ENCODE results near the gene DGKQ.

The DGKQ gene

GRCh38 chr4:1002131-1002630 lies 28.8 kb upstream of the DGKQ start:
- no peak overlapping the region for H2BK5ac ChIP-seq (ENCODE audit: low read depth, low read length, poor library complexity)
- no peak overlapping the region for H3K18ac ChIP-seq (ENCODE audit: low read length)
- no peak overlapping the region for H2BK120ac ChIP-seq (ENCODE audit: insufficient read depth, low read length, poor library complexity)
- no peak overlapping the region for H4K8ac ChIP-seq (ENCODE audit: low read depth, low read length)
- H3K4me1 ChIP-seq (ENCODE audit: control insufficient read depth in 1 of 2, insufficient read depth in 2 of 2, low read length in 2 of 2): peaks cover 2 to 3% of the 10 kb centered on the region in 2 experiments
- no peak overlapping the region for H2AFZ ChIP-seq (ENCODE audit: insufficient read depth, low read length, poor library complexity)
- WGBS (ENCODE audit: extremely low coverage, insufficient coverage, insufficient read length): no CpG with 5 or more reads among the region's 54 CpGs
- no peak overlapping the region for H3K9ac ChIP-seq (ENCODE audit: low read length)
- H3K27me3 ChIP-seq (ENCODE audit: insufficient read depth, low read length): peaks cover 64% of the 10 kb centered on the region
- no peak overlapping the region for H3K4ac ChIP-seq (ENCODE audit: low read depth, low read length)
- H3K79me2 ChIP-seq (ENCODE audit: control insufficient read depth, insufficient read depth, low read length, poor library complexity): no peaks in the 10 kb centered on the region
- no peak overlapping the region for H3K23ac ChIP-seq (ENCODE audit: low read length)
- no peak overlapping the region for H2AK5ac ChIP-seq (ENCODE audit: low read length)
- H3K14ac ChIP-seq (ENCODE audit: low read length): no peak overlapping the region
- peak overlapping the region; percentile 32 for H3K4me2 ChIP-seq (ENCODE audit: low read length)
- H3K36me3 ChIP-seq (ENCODE audit: control insufficient read depth in 1 of 2, insufficient read depth in 2 of 2, low read length in 2 of 2): no peaks in the 10 kb centered on the region
- no peak overlapping the region for H3K4me3 ChIP-seq (ENCODE audit: low read depth, low read length)
- peaks cover 20% of the 10 kb centered on the region for H3K9me3 ChIP-seq (ENCODE audit: insufficient read depth, low read depth, low read length)
- H4K12ac ChIP-seq (ENCODE audit: low read depth, low read length): no peak overlapping the region
- H2BK12ac ChIP-seq (ENCODE audit: low read length): no peak overlapping the region
- H4K91ac ChIP-seq (ENCODE audit: low read depth, low read length): no peak overlapping the region
- DNase-seq: peak in 1 of 2 donors; percentile 64
- H3K79me1 ChIP-seq (ENCODE audit: low read length): no peaks in the 10 kb centered on the region
- H3K27ac ChIP-seq (ENCODE audit: low read depth, low read length): no peak overlapping the region

GRCh38 chr4:1001561-1002130 lies 28.3 kb upstream of the DGKQ start:
- Histone ChIP-seq H3K4ac (ENCODE audit: low read depth, low read length) (no peak overlapping the region), H3K9ac (ENCODE audit: low read length) (no peak overlapping the region), H3K4me3 (ENCODE audit: low read depth, low read length) (no peak overlapping the region), H3K4me2 (ENCODE audit: low read length) (no peak overlapping the region), H3K36me3 (ENCODE audit: control insufficient read depth in 1 of 2, insufficient read depth in 2 of 2, low read length in 2 of 2) (no peaks in the 10 kb centered on the region), H2AFZ (ENCODE audit: insufficient read depth, low read length, poor library complexity) (no peak overlapping the region), H3K27me3 (ENCODE audit: insufficient read depth, low read length) (peaks cover 64% of the 10 kb centered on the region), H3K9me3 (ENCODE audit: insufficient read depth, low read depth, low read length) (peaks cover 20% of the 10 kb centered on the region), H3K27ac (ENCODE audit: low read depth, low read length) (no peak overlapping the region), H2AK5ac (ENCODE audit: low read length) (no peak overlapping the region), H3K23ac (ENCODE audit: low read length) (no peak overlapping the region), H4K91ac (ENCODE audit: low read depth, low read length) (no peak overlapping the region), H2BK120ac (ENCODE audit: insufficient read depth, low read length, poor library complexity) (no peak overlapping the region), H3K79me2 (ENCODE audit: control insufficient read depth, insufficient read depth, low read length, poor library complexity) (no peaks in the 10 kb centered on the region), H2BK12ac (ENCODE audit: low read length) (no peak overlapping the region), H3K79me1 (ENCODE audit: low read length) (no peaks in the 10 kb centered on the region), H2BK5ac (ENCODE audit: low read depth, low read length, poor library complexity) (no peak overlapping the region), H3K4me1 (ENCODE audit: control insufficient read depth in 1 of 2, insufficient read depth in 2 of 2, low read length in 2 of 2) (peaks cover 2 to 3% of the 10 kb centered on the region in 2 experiments), H3K14ac (ENCODE audit: low read length) (no peak overlapping the region), H4K8ac (ENCODE audit: low read depth, low read length) (no peak overlapping the region), H3K18ac (ENCODE audit: low read length) (no peak overlapping the region), H4K12ac (ENCODE audit: low read depth, low read length) (no peak overlapping the region)
- DNase-seq: no peak
- WGBS (ENCODE audit: extremely low coverage, insufficient coverage, insufficient read length): no CpG with 5 or more reads among the region's 48 CpGs

DNA sequence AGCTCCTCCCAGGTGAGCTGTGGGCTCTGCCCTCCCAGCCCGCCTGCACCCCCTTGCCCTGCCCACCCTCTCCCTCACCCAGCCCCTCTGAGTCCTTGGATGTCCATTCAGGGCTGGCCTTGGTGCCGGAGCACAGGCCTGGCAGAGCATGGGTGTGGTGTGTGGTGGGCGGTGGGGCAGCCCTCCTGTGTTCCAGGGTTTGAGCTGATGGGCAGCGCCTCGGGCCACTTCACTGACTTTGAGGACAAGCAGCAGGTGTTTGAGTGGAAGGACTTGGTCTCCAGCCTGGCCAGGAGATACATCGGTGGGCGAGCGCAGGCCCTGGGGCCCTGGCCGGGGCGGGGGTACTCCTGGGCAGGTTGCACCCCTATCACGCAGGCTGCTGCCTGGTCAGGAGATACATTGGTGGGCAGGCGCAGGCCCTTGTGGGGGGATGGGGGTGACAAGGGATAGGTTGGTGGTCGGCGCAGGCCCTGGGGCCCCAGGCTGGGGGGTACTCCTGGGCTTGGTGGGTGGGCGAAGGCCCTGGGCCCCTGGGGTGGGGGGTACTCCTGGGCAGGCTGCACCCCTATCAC lies 27.4 kb upstream of the DGKQ start:
- peaks cover 2 to 3% of the 10 kb centered on the region in 2 experiments for H3K4me1 ChIP-seq (ENCODE audit: control insufficient read depth in 1 of 2, insufficient read depth in 2 of 2, low read length in 2 of 2)
- no peak overlapping the region for H2BK120ac ChIP-seq (ENCODE audit: insufficient read depth, low read length, poor library complexity)
- H3K79me2 ChIP-seq (ENCODE audit: control insufficient read depth, insufficient read depth, low read length, poor library complexity): no peaks in the 10 kb centered on the region
- no peak overlapping the region for H3K23ac ChIP-seq (ENCODE audit: low read length)
- H3K9me3 ChIP-seq (ENCODE audit: insufficient read depth, low read depth, low read length): peaks cover 19% of the 10 kb centered on the region
- H3K14ac ChIP-seq (ENCODE audit: low read length): no peak overlapping the region
- H4K12ac ChIP-seq (ENCODE audit: low read depth, low read length): no peak overlapping the region
- H2BK5ac ChIP-seq (ENCODE audit: low read depth, low read length, poor library complexity): no peak overlapping the region
- DNase-seq: no peak
- no peaks in the 10 kb centered on the region for H3K36me3 ChIP-seq (ENCODE audit: control insufficient read depth in 1 of 2, insufficient read depth in 2 of 2, low read length in 2 of 2)
- no peak overlapping the region for H3K4me3 ChIP-seq (ENCODE audit: low read depth, low read length)
- WGBS (ENCODE audit: extremely low coverage, insufficient coverage, insufficient read length): no CpG with 5 or more reads among the region's 15 CpGs
- H3K27ac ChIP-seq (ENCODE audit: low read depth, low read length): no peak overlapping the region
- H3K79me1 ChIP-seq (ENCODE audit: low read length): no peaks in the 10 kb centered on the region
- H3K18ac ChIP-seq (ENCODE audit: low read length): no peak overlapping the region
- no peak overlapping the region for H4K91ac ChIP-seq (ENCODE audit: low read depth, low read length)
- H3K4me2 ChIP-seq (ENCODE audit: low read length): no peak overlapping the region
- H4K8ac ChIP-seq (ENCODE audit: low read depth, low read length): no peak overlapping the region
- no peak overlapping the region for H2AK5ac ChIP-seq (ENCODE audit: low read length)
- H2AFZ ChIP-seq (ENCODE audit: insufficient read depth, low read length, poor library complexity): no peak overlapping the region
- no peak overlapping the region for H3K9ac ChIP-seq (ENCODE audit: low read length)
- H3K4ac ChIP-seq (ENCODE audit: low read depth, low read length): no peak overlapping the region
- H3K27me3 ChIP-seq (ENCODE audit: insufficient read depth, low read length): peaks cover 67% of the 10 kb centered on the region
- H2BK12ac ChIP-seq (ENCODE audit: low read length): no peak overlapping the region

DNA sequence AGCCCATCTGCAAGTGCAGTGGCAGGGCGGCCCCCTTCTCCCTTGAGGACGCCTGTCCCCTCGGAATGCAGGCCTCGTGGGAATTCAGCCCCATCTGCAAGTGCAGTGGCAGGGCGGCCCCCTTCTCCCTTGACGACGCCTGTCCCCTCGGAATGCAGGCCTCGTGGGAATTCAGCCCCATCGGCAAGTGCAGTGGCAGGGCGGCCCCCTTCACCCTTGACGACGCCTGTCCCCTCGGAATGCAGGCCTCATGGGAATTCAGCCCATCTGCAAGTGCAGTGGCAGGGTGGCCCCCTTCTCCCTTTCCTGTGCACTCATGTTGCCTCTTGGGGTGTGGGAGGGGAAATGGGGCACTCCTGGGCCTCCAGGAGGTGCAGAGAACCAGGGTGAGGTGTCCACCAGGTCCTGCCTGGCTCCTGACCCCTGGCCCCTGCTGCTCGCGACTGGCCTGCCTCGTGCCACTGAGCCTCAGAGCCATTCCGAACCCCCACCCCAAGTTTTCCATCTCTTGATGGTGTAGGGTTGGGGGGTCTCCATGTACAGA lies 26.6 kb upstream of the DGKQ start:
- Histone ChIP-seq H2AFZ (ENCODE audit: insufficient read depth, low read length, poor library complexity) (no peak overlapping the region), H4K8ac (ENCODE audit: low read depth, low read length) (no peak overlapping the region), H3K4me2 (ENCODE audit: low read length) (no peak overlapping the region), H2BK120ac (ENCODE audit: insufficient read depth, low read length, poor library complexity) (no peak overlapping the region), H4K12ac (ENCODE audit: low read depth, low read length) (no peak overlapping the region), H4K91ac (ENCODE audit: low read depth, low read length) (no peak overlapping the region), H3K9ac (ENCODE audit: low read length) (no peak overlapping the region), H3K4ac (ENCODE audit: low read depth, low read length) (no peak overlapping the region), H3K27me3 (ENCODE audit: insufficient read depth, low read length) (peaks cover 61% of the 10 kb centered on the region), H3K79me2 (ENCODE audit: control insufficient read depth, insufficient read depth, low read length, poor library complexity) (no peaks in the 10 kb centered on the region), H3K4me3 (ENCODE audit: low read depth, low read length) (no peak overlapping the region), H3K9me3 (ENCODE audit: insufficient read depth, low read depth, low read length) (peaks cover 17% of the 10 kb centered on the region), H3K18ac (ENCODE audit: low read length) (no peak overlapping the region), H2AK5ac (ENCODE audit: low read length) (no peak overlapping the region), H3K23ac (ENCODE audit: low read length) (no peak overlapping the region), H3K4me1 (ENCODE audit: control insufficient read depth in 1 of 2, insufficient read depth in 2 of 2, low read length in 2 of 2) (peaks cover 2 to 3% of the 10 kb centered on the region in 2 experiments), H3K36me3 (ENCODE audit: control insufficient read depth in 1 of 2, insufficient read depth in 2 of 2, low read length in 2 of 2) (no peaks in the 10 kb centered on the region), H3K14ac (ENCODE audit: low read length) (no peak overlapping the region), H3K27ac (ENCODE audit: low read depth, low read length) (no peak overlapping the region), H2BK5ac (ENCODE audit: low read depth, low read length, poor library complexity) (no peak overlapping the region), H2BK12ac (ENCODE audit: low read length) (no peak overlapping the region), H3K79me1 (ENCODE audit: low read length) (no peaks in the 10 kb centered on the region)
- no peak for DNase-seq
- no CpG with 5 or more reads among the region's 18 CpGs for WGBS (ENCODE audit: extremely low coverage, insufficient coverage, insufficient read length)

Data from trophoblast cell (in vitro differentiated cells and primary cell).